Ureter (tissue), 1 donor: Measurements from ENCODE around the gene TP53I11. TPM values are rescaled to one million over a fixed set of nuclear protein-coding genes. Genes with fewer than 3 reads are reported as not detected.

Experiments
- DNase-seq: peaks from one replicate; pipeline ENCODE4 v3.0.0-alpha.2; 2020; ENCODE audit warnings: low spot score
- total RNA-seq: library from RNA; stranded (reverse); gene quantifications from one replicate; pipeline ENCODE4 v1.2.4, GENCODE V29; 2023
- donor health status: DM: yes; HTN: yes; CAD: no.

The TP53I11 gene
- total RNA-seq, 1 donor from 2014 or later: 67.7 TPM

GRCh38 chr11:44885919-44886789 lies 64.5 kb downstream of the TP53I11 start:
- no peak for DNase-seq

GRCh38 chr11:44885065-44885810 lies 65.4 kb downstream of the TP53I11 start:
- DNase-seq: no peak

- no peak for DNase-seq
Measured at GRCh38 chr11:44884056-44884455, 66.6 kb downstream of the TP53I11 start.

- DNase-seq: no peak
Measured at GRCh38 chr11:44883277-44883676, 67.4 kb downstream of the TP53I11 start.

Other genes starting within 250 kb of the TP53I11 start
- 19.1 TPM for gene TSPAN18, start 223.9 kb downstream of the TP53I11 start, total RNA-seq
- 35.3 TPM for gene PRDM11, start 195.8 kb upstream of the TP53I11 start, total RNA-seq